T1000 (cell line): ENCODE measurements around the gene ACP6.
"Not testable (repeated sequence)": the region's sequence is repeated elsewhere in the genome, so short reads cannot be mapped to it uniquely, and the experiment has no call there.

Source experiments
- DNase-seq: peaks from one replicate; lab custom pipeline; 2025; ENCODE audit warnings: mixed read lengths; lab: John Stamatoyannopoulos, UW

Gene ACP6

DNA sequence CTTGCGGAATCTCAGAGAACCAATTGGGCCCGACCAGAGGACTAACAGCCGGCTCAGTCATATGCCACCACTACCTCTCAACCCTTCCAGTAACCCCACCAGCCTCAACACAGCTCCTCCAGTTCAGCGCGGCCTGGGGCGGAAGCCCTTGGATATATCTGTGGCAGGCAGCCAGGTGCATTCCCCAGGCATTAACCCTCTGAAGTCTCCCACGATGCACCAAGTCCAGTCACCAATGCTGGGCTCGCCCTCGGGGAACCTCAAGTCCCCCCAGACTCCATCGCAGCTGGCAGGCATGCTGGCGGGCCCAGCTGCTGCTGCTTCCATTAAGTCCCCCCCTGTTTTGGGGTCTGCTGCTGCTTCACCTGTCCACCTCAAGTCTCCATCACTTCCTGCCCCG lies 49.8 kb downstream of the ACP6 start:
- no peak for DNase-seq

DNA sequence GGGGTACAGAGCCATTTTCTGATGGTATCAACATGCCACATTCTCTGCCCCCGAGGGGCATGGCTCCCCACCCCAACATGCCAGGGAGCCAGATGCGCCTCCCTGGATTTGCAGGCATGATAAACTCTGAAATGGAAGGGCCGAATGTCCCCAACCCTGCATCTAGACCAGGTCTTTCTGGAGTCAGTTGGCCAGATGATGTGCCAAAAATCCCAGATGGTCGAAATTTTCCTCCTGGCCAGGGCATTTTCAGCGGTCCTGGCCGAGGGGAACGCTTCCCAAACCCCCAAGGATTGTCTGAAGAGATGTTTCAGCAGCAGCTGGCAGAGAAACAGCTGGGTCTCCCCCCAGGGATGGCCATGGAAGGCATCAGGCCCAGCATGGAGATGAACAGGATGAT lies 50.6 kb downstream of the ACP6 start:
- DNase-seq = no peak

DNA sequence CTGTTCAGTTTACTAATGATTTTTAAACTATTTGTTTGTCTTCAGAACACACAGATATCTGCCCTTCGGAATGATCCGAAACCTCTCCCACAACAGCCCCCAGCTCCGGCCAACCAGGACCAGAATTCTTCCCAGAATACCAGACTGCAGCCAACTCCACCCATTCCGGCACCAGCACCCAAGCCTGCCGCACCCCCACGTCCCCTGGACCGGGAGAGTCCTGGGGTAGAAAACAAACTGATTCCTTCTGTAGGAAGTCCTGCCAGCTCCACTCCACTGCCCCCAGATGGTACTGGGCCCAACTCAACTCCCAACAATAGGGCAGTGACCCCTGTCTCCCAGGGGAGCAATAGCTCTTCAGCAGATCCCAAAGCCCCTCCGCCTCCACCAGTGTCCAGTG lies 51.6 kb downstream of the ACP6 start:
- DNase-seq = no peak

DNA sequence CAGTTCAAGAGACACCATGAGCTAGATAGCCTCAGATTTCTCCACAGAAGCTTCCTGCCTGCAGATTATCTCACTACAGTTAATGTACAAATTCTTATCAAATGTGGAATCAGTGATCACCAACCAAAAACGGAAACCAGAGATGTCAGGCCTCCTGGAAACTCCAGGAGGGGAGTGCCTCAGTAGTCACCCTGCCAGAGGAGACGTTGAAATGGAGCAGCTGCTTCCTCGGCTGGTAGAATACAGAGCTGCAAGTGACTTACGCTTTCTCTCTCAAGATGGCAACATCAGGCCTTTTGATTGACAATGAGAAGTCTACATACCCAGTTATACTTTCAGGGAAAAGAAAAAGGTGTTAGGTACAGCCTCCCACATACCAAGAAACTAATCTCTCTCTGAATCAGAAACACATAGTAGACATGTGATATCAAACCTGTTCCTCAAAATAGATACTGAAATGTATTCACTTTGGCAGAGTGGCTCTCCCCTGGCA lies 52.2 kb downstream of the ACP6 start:
- no peak for DNase-seq

DNA sequence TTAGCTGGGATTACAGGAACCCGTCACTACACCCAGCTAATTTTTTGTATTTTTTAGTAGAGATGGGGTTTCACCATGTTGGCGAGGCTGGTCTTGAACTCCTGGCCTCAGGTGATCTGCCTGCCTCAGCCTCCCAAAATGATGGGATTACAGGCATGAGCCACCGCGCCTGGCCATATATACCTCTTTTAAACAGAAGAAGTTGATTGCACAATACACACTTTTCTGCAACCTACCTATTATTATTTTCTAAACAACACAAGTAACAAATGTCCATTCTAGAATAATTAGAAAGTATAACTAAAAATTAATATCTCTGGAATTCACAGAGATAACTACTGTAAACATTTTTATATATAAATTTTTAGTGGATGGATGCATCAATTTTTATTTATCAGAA lies 55.4 kb downstream of the ACP6 start:
- DNase-seq = not testable (repeated sequence)

DNA sequence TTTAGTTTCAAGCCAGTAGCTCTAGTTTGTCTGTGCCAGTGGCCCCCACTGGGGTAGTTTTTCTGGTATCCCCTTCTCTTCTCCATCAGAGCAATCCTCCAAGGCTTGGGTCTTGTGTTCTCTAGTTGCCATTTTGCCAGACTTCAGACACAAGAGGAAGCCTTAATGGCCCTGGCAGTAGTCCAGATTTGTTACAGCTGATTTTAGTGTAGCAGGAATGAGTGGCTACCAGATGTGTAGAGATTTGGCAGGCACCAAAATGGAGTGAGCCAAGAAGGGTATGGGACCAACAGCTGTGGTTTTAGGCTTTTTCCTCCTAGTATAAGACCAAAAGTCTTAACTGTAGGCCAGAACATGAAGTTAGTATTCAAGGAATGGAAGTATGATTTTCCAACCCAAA lies 56.8 kb downstream of the ACP6 start:
- DNase-seq = no peak

DNA sequence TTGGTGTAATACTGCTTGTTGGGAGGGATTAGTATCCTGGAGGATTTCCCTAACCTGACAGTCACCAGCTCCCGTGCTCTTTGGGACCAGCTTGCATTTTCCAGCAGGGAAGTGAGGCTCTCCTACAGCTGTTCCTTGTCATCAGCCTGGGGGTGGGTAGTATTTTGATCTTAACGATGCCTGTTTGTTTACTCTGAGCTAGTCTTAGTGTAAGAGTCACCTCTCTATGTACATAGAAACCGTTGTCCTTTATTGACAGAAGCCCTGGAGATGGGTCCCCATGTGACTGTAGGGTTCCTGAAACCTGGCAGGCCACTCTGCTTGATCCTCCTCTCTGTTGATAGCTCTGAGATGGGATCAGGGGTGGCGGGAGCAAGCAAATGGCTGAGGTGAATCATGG lies 58.0 kb downstream of the ACP6 start:
- DNase-seq = no peak

DNA sequence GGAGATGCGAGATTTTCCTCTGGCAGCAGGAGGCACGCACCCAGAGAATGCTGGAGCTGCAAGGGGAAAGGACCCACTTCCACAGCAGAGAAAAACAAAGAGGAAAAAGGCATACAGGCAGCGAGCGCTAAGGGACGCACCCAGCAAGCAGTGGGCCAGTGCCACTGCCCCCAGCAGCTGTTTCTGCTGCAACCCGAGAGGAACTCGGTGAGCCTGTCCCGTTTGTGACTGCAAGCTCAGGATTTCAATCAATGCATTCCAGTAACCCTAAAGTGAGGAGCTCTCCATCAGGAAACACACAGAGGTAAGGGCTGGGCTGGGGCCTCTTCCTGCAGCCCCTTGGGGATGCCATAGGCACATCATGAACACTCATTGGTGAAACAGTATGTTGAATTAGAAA lies 58.7 kb downstream of the ACP6 start:
- no peak for DNase-seq

DNA sequence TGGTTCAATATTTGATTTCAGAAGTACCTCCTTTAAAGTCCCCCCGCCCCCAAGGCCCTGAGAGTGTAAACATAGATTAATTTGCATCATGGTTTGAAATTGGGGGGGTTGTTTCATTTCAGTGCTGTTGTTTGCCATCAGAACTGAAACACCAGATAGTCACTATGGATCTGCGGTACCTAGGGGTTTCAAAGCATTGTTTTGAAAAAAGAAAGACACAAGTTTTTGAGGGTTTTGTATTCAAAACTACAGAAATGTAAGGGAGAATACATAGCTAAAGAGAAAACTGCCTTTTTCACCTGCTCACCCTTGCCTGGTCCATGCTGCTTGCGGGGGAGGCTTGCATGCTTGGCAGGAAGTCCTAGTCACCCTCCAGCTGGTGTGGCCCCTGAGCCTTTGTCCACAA lies 59.3 kb downstream of the ACP6 start:
- DNase-seq = no peak

DNA sequence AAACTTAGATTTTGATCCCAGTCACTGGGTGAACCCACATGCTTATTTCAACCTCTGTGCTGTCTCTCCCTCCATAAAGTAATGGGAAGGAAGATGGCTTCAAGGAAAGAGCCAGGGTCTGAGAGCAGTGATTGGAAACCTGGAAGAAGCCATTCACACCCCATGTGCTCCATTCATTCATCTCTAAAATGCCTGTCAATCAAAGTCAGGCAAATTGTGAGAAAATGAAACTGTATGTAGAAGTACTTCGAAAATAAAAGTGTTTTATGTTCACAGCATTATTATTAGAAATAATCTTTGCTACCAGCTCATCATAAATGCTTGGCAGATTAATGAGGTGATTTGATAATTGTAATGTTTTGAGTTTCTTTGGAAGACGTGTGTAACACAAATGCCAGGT lies 61.0 kb downstream of the ACP6 start:
- DNase-seq = no peak

DNA sequence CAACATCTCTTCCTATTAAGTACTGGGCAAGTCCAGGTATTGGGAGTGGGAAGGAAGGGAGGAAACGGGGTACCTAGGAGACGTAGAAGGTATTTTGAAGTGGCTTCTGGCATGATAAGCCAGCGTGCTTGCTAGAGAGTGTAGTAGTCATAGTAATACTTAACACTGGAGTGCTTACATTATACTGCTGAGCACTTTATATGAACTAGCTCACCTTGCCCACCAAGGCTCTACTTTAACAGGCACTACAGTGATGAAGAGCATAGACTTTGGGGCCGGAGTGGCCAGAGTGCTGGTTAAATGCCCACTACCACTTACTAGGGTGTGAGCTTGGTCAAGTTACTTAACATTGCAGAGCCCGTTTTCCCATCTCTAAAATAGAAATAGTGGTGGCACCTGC lies 61.7 kb downstream of the ACP6 start:
- DNase-seq = no peak

DNA sequence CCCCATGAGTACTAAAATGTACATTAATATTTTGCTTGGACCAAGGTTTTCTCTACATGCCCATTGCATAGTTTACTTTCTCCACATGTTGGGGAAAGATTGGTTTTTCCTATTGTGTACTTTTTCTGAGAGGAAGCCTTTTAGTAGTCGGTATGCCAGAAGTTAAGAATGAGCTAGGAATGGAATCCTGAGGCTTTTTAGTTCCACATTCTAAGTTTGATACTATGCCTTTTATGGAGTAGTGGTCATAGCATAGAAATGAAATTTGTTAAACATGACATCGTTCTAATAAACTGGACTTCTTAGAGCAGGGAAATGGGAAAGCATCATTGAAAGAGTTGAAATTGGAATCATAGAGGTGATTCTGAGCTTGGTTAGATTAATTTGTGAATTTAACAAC lies 64.7 kb downstream of the ACP6 start:
- no peak for DNase-seq

DNA sequence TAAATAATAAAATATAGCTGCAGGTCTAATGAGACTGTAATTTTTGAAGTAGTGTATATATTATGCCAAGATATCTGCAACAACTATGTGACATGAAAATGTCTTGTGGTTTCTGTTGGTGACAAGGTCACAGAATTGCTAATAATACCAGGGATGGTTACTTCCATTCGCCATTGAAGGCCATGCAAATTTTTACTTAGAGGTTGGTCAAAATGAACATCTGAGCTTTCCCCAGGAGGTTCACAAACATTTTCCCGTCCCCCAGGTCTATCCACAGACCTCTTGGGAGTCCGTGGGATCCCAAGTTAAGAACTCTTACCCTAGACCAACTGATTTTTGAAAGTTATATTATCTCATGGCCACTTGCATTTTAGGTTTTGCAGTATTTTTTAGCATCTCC lies 66.3 kb downstream of the ACP6 start:
- no peak for DNase-seq

DNA sequence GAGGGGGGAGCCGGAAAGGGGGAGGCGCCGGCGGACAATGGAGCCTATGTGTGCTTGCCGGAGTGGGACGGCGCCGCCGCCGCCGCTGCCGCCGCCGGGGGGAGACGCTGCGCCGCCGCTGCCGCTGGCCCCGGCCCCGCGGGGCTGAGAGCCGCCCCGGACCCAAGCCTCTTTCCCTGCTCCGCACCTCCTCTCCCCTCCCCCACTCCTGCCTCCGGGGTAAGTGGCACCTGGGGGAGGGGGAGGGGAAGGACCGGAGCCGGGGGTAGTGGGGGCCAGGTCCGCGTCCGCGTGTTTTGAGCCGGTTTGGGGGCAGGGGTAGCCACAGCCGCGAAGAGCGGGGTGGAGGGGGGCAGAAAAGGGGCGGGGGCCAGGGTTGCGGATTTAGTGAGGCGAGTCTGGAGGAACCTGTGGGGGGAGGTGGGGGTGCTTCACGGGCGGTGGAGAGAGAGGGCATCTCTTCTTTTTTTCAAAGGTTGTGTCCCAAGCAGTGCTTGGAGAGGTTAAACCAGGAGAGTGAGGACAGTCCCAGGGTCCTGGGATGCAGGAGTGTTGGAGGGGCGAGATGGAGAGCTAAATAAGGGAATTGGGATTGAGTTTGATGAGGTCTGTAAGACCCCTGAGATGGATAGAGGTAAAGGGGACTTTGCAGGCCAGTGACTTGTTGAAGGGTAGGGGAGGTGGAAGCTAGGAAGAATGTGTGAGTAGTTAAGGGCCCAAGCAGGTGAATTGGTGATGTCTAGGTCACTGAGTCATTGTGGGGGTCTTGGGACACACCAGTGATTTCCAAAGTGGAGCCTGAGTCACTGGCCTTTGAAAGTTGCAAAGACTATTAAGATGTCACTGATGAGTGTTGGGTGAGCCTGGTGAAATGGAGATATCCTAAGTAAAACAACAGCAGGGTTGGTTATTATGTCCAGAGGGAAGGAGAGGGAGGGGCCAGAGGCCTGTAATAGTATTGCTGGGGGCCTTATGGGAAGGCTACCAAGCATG lies 69.9 kb downstream of the ACP6 start:
- no peak for DNase-seq

DNA sequence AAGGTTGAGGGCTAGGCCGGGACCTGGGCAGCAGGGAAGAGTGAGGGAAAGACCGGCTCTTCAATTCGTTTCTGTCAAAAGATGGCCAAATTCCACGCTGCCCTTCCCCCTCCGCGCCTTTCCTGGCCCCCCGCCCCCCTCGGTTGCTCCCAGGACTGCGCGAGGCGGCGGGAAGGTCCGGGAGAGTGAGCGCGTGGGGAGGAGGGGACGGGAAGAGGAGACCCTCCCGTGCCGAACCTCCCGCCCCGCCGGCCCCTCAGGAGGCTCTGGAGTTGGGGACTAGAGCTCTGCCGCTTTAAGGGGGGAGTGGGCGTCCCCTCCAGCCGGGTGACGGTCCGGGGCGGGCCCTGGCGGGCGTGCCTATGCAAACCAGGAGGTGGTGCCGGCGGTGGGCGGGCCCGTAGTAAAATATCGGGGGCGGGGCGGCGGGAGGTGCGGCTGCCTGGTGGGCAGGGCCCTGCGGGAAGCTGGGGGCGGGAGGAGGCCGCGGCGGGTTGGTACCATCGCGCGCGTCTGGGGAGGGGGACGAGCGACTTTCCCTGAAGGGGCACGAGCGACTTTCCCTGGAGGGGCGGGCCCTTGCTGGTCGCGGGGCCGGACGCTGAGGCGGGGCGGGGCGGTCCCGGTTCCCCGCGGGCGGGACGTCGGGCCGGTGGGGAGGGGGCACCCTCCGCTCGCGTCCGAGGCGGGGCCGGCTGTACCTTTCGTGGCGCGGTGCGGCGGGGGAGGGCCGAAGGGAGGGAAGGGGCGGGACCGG lies 70.8 kb downstream of the ACP6 start:
- DNase-seq = peak; percentile 94

DNA sequence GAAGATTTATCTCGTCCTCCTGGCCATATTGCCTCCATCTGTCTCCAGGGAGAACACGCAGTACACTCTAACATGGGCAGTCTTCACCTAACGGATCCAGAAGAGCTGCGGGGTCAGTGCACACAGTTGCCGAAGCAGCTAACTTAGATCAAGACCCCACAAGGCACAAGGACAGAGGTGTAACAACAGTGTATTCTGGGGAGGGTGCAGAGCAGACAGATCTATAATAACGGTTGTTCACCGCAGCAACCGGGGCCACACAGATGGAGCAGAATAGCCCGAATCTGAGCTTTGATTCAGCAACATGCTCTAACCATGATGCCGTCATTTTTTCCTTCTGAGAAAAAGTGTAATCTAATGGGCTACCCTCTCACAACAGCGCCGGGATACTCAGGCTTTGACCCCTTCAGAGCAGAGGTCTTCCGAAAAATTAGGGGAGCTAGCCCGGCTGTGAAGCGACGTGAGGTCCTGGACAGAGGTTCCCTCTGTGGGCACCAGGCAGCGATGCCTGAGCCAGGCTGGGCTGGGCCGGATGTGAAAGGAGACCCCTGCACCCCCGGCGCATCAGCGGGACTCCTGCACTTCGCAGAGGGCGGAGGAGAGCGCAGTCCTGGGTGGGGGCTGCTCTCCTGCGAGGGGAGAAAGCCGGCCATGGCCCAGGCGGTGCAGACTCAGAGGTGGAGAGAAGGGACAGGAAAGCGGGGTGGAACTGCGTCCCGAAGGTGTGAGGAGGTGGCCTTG lies 71.5 kb downstream of the ACP6 start:
- DNase-seq = no peak

DNA sequence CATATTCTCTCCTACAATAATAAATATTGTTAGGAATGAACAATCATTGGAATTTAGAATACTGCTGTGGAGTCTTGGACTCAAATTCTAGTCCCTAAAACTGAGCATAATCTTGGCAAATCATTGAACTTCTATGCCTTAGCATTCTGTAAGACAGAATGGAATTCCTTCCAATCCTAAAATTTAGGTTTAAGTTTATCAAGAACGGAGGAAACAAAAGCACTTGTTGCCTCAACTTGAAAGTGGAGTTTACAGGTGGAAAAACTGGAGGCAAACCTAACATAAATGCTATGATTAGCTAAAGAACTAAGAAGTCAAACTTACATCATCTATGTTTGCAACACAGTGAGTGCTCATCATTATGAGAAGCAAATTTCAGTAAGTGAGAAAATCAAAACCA lies 73.3 kb downstream of the ACP6 start:
- DNase-seq = no peak
